ENCODE data around the gene C4orf50. TPM values are rescaled to one million over a fixed set of nuclear protein-coding genes. Genes with fewer than 3 reads are reported as not detected.

Gene C4orf50
- total RNA-seq, 1 experiment from 2014 or later: not detected

DNA sequence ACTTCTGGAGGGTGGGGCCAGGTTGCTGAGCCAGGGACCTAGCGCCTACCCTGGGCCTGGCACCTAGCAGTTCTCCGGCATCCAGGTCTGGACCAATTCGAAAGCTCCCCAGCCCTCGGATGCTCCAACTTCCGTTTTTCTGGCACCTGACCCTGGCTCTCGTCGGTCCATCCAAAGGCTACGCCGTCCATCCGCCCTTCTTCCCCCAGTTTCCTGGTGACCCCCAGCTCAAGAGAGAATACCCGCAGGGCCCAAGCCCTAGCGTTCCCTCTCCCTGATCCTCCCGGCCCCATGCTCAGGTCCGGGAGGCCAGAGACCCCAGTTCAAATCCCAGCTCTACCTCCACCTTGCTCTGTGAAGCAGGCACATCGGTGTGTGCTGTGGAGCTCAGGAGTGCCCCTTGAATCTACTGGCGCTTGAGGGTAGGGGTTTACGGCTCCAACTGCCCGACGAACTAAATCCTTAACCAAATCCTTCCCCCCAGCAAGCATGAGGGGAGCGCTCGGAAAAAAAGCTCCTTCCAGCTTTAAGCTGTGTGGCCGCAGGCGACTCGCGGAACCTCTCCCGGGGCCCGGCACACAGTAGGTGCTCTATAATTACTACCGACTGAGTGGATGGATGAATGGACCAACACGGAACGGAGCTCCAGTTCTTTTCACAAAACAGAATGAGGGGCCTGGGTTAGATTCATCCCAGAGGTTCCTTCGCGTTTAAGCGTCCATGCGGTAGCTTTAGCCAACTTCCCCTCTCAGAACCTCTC lies 126.5 kb downstream of the C4orf50 start:
- no peak for DNase-seq (ENCODE audit: low read depth)

DNA sequence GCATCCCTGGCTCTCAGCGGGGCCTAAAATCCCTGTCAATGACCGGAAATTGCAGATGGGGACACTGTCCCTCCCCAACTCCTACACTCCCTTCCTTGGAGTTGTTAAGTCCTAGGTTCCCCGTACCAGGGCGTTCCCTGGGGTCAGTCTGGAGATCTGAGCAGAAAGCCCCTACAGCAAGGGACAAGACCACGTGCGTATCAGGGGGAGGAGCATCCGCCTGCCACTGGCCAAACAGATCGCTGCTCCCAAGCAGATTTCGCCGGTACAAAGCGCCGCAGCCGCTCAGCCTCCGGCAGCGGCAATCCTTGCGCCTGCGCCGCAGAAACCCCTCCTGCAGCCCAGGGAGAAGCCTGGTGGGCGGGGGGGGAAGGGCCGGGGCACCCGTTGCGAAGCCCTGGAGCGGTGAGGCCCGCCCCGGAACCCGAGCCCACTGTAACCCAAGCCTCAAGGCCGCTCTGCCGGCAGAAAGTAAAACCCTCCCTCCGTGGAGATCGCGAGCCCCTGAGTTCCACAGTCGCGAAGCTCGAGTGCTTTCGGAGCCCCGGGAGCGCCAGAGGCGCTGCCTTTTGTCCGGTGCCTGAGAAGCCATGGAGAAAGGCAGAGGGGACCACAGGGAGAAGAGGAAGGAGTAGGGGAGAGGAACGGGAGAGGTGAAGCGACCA lies 128.0 kb downstream of the C4orf50 start:
- peak; percentile 15 for DNase-seq (ENCODE audit: low read depth)

DNA sequence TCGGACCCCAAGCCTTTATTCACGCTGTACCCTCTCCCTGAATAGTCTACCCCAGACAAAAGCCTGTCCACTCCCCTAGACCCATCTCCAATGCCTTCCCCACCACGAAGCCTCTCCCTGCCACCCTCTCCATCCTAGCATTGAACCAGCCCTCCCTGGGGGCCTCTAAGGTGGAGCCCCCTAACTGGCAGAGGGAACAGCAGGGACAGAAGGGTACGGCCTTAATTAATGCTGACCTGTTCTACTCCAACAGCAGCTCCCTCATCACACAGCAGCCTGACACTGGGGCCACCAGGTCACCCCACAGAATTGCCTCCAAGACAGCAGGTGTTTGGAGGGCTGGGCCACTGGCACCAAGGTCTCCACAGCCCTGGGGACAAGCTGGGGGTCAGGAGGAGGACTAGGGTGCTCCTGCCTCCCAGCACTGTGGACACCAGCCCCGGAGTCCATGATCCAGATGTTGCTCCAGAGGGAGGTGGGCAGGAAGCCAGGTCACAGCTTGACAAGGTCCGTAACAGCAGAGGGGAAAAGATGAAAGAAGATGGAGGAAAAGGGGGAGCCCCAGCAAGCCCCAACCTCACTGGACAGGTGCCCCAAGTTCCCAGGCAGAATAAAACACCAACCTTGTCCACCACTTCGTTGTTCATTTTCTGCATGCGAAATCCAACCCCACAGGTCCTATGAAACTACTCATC lies 129.1 kb downstream of the C4orf50 start:
- no peak for DNase-seq (ENCODE audit: low read depth)

DNA sequence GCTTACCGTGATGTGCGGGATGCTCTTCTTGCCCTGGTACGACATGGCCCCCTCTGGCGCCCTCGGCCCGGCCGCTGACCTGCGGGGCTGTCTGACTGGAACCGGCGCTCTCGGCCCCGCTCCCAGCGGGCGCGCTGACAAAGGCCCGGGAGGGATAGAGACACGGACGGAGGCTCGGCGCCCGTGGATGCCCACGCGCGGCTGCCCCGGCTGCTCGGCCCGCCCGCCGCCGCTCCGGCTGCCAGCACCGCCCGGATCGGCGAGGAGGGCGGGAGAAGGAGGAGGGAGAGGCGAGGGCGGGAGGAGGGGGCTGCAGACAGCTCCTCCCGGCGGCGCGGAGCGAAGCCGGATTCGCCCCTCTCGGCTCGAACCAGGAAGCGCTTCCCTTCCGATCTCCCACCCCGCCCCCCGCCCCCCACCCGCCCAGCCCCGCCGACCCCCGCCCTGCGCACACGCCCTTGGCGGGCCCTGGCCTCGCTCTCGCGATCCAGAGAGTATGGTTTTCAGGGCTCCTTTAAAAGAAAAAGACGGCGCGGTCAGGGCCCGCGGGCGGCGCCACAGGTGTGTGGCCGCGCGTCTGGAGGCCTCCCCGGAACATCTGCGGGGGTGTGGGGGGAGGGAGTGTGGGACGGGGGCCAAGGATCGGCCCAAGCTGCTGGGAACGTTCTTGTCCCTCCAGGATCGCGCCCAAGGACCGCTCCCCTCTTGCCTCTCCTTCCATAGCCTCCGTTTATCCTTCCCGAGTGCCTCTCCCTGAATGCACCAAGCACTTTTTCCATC lies 129.8 kb downstream of the C4orf50 start:
- DNase-seq (ENCODE audit: low read depth): no peak

DNA sequence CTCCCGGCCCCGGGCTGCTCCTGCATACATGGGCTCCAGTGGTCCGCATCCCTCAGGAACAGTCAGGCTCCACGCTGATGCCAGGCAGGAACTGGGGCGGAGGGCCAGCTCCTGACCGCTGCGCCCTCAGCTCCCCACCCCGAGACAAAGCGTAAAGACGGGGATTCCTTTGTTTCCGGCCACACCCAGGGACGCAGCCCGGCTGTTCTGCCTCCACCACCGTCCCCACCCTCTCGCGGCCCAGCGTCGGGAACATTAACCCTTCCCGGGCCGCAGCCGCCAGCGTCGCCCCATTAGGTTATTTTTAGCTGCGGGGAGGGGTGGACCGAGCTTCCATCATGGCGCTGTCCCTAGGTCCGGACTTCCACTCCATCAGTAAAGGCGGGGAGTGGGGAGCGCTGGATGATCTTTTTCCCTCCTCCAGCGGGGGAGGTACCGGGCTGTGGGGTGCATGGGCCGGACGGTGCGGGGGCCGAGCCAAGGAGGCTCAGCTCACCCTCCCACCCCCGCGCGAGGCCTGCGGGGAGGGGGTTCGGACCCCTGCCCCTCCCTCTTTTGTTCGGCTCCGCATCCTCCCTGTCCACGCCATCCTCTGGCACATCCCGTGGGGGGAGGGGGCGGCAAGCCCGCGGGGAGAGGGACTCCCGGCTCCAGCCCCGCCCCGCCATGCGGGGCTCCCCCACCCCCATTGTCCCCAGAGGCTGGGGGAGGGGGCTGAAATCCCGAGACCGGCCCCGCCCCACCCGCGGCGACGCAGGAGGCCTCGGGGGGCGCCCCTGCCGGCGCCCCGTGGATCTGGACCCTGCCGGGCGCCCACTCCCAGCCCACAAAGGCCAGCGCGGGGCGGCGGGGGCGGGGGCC lies 130.6 kb downstream of the C4orf50 start:
- DNase-seq (ENCODE audit: low read depth): peak; percentile 30

DNA sequence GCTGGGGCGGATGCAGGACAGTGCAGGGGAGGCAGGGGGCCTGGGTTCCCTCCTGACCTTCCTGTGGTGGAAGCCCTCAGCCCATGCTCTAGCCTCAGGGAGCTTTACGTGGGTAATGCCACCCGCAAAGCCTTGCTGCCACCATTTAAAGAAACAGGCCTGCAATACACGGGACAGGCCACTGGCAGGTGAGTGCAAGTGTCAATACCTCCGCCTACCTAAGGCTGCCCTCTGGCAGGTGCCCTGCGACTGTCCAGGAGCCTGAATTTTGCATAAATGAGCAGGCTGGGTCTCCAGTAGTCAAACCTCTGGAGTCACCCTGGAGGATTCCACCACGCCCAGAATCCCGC lies 131.2 kb downstream of the C4orf50 start:
- DNase-seq (ENCODE audit: low read depth): no peak

DNA sequence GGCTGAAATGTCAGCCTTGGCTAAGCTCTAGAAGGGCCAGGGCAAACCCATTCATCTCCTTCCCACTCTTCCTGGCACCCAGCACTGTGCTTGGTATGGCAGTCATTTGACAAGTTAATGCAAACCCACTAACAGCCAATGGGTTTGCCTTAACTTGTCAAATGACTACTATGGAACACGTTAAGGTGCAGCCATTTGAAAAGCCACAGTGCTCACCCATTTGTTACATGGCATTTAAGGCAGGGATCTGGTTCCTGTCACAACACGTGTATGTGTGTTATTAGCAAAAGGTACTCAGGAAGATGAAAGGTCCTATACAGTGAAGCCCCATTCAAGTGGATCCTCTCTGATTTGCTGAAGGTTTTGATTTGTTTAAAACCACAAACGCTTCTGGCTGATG lies 132.5 kb downstream of the C4orf50 start:
- no peak for DNase-seq (ENCODE audit: low read depth)

DNA sequence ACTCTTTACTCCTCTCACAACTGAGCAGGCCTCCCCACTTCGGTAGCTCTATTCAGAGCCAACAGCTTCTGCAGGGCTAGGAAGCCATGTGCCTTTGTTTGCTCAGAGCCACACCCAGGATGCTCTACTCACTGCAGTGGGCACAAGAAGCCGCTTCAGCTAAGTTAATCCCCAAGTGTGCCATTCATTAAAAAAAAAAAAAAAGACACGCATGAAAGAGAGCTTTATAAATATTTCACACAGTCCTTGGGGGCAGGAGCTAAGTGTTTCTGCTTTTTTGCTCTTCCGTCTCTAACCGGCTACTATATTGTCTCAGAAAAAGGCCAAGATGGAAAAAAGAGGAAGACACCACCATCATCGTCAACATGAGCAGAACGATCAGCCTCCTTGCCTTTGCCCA lies 133.4 kb downstream of the C4orf50 start:
- no peak for DNase-seq (ENCODE audit: low read depth)

DNA sequence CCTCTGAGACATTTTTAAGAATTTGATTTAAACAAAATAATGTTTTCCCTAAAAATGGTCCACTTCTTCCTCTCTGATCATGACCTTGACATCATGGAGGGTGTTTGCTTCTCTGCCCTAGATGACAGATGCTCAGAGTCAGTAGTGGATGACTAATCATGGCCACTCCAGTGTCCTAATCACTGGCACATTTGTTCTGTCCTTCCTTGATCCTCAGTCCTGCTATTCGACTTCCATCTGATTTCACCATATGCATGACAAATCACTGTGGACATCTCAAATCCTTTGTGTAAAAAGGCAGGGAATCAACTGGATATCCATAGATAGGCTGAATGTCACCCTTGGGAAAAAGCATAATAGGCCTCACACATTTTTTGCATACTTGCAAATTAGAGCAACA lies 134.3 kb downstream of the C4orf50 start:
- DNase-seq (ENCODE audit: low read depth): peak; percentile 40

DNA sequence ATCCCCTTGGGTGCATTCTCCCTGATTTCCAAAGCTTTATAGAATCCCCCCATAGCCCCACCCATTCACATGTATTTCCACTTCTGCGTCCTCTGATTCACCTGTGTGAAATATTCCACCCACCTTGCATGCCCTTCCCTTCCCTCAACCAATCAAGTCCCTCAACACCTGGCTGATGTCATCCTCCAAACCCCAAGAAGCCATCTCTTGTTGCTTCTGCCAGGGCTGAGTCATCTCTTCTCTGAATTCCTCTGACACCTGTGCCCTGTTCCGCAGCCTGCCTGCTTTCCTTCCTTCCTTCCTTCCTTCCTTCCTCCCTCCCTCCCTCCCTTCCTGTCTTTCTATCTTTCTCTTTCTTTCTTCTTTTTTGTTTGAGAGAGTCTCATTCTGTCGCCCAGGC lies 135.3 kb downstream of the C4orf50 start:
- DNase-seq (ENCODE audit: low read depth): no peak

DNA sequence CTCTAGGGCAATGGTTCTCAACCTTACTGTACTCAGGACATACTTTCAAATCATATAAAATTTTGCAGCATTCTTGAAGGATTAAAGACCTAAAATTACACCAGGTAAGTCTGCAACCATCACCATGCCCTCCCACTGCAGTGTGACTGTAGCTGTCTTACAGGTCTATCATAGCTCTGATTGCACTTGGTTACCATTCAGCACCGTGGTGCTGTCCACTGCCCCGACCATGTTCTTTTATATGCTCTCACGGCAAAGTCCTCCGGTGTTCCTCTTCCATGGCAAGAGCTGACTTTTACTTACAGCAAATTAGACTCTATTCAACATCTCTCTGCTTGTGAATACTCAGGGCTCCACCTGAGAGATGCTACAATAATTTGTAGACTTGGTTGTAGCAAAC lies 136.9 kb downstream of the C4orf50 start:
- DNase-seq (ENCODE audit: low read depth): no peak

DNA sequence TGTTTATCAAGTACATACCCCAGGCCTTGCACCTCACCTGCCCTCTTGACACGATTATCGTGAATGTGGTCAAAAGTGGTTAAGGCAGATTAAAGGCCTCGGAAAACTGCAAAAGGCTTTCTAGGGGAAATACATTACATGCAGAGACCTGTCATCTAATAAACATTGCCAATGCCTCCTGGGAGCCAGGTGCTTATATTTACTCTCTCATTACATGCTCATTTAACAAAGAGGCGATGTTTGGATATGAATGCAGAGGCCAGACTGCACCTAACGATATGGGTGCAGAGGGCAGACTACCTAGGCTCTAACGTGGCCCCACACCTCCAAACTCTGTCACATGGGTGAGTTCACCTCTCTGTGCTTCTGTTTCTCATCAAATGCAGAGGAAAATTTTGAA lies 139.9 kb downstream of the C4orf50 start:
- DNase-seq (ENCODE audit: low read depth): no peak

DNA sequence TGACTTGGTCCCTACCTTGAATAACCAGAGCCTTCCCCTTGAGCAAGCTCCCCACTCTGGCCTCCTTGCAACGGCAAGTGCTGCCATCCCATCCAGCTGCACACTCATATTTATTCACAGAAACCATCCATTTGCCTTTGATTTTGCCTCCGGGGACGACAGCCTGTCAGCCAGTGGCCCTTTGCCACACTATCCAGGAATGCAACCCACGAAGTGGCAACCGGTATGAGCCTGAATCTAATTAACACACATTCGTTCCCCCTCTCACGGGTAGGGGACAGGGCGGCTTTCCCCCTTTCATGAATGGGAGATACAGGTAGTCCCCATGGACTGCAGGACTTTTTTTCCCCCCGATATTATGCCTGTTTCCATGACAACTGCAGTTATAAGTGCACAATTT lies 140.8 kb downstream of the C4orf50 start:
- no peak for DNase-seq (ENCODE audit: low read depth)

DNA sequence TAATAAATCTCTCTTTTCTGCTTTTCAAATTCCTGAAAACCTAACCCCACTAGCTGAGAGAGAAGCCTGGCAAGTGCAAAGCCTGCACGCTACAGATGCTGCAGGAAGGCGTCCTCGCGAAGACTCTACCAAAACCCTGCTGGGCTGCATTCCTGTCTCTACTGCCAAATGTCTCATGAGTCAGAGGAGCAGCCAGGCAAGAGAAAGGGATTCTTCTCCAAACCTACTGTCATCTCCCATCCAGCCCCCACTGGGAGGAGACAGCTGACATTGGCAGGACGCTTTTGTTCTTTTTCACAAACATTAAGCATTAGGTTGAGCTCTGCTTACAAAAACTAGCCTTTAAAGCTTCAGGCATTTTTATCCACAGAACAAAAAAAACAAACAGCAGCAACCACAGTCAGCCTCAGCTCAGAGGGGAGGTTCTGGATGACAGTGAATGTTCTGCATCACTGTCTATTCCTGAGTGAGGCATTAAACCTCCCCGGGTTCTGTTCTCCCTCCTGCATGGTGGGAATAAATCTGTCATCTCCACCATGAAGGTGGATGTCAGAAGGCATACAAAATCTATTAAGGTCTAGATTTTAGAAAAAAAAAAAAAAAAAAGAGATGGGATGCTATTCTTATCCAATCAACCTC lies 143.3 kb downstream of the C4orf50 start:
- DNase-seq (ENCODE audit: low read depth): peak; percentile 80

DNA sequence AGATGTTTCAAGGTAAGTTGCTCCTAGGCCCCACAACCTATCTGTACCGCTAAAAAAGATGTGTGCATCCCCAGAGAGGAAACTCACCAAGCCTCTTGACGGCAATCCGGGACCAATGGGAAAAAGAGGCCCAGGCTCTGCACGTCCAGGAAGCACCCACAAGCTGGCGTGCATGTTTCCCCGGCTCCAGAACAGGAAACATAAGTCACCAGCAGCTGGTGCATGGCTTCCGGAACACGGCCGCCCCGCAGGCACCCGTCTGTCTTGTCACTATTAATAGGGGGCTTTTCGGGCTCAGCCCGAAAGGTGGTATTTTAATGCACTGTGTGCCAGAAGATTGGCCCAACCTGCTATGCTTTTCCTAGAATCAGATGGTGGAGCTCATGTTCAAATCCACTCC lies 147.5 kb downstream of the C4orf50 start:
- DNase-seq (ENCODE audit: low read depth): no peak

DNA sequence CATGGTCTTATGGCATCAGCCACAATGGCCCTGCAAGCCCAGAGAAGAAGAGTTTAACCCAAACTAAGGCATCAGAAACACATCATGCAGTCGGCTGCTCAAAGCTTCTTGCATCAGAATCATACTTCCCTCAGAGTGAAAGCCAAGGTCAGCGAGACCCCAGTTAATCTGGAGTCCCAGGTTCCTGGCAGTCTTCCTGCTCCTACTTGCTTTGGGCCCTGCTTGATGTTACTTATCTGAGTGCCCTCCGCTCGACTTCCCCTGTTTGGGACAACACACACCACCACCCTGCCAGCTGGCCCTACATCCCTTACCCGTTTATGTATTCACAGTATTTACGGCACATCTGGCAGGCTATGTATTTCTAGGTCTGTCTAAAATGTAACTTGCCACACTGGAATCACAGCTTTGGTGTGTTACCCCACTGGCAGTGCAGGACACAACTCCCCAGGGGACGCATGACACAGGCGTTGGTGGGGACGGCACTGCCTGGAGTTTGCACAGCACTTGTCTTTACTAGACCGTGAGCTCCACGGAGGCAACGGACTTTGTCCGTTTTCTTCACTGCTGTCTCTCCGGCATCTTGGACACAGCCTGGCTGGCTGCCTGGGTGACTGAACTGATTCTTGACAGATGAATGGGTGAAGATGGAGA lies 148.1 kb downstream of the C4orf50 start:
- DNase-seq (ENCODE audit: low read depth): no peak

DNA sequence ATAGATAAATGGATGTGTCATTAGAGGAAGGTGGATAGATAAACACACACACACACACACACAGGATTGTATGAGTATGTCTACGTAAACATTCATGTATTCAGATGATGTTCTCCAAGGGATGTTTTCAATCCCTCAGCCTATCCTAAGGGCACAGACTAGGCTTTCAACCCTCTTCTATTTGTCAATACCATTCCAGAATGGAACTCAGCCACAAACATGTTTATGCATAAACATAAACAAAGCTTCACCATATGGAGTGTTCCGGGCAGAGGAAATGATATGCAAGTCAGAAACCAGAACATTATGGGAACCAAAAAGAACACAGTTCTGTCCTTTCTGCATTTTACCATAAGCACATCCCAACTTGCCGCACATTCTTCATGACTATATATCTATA lies 150.4 kb downstream of the C4orf50 start:
- no peak for DNase-seq (ENCODE audit: low read depth)

DNA sequence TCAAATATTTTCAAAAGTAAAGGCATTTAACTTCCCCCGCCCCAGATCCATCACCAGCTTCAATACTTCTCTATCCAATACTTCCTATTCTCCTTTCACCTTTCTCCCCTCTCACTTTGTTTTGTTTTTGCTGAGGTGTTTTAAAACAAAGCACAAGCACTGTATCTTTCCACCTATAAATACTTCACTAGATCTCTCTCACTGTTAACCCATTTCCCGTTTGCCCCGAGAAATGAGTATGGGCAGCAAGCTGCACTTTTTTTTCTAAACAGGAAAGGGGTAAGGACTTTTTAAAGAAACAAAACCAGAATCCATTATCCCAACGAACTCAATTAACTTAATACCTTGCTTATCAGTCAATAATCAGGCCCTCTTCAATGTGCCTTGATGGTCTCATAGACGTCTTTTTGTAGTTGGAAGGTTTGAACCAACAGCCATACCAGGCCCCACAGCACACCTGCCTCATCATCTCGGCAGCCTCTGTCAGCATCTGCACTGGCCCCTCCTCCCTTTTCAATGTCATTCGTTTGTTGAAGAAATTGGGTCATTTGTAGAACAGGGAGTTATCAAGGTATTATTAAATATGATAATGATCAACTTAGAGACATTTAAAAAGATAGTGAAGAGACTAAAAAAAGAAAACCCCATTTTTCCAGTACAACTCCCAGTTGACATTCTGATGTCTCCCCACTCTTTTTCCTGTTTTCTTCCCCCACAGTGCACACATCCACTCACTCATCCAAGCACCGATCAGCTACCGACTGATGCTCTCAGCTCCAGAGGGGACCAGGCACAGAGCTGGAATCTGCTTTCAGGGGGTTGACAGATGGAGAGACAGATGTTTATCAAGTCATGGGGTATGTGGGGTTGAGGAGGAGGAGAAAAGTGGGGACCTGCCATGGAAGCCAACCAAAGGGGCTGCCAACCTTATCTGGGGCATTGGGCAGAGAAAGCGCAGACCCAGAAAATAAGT lies 151.1 kb downstream of the C4orf50 start:
- no peak for DNase-seq (ENCODE audit: low read depth)
